ENCODE data around the gene DPP9. TPM values are rescaled to one million over a fixed set of nuclear protein-coding genes. Genes with fewer than 3 reads are reported as not detected.

The DPP9 gene
- total RNA-seq, 2 donors from 2014 or later: 36.2 to 50.4 TPM

GRCh38 chr19:4710281-4710600 lies 13.4 kb downstream of the DPP9 start:
- no peak for TF ChIP-seq CTCF (IDR thresholded peaks at IDR 0.05)
- DNase-seq (ENCODE audit: low spot score): no peak
- H3K27me3 ChIP-seq: no peaks in the 10 kb centered on the region
- peaks cover 0 to 57% of the 10 kb centered on the region in 2 donors for H3K4me1 ChIP-seq
- H3K9me3 ChIP-seq: no peaks in the 10 kb centered on the region
- peaks cover 32% of the 10 kb centered on the region for H3K36me3 ChIP-seq
- H3K4me3 ChIP-seq: no peak overlapping the region
- peak overlapping the region; percentile 55 to 57 for H3K27ac ChIP-seq

DNA sequence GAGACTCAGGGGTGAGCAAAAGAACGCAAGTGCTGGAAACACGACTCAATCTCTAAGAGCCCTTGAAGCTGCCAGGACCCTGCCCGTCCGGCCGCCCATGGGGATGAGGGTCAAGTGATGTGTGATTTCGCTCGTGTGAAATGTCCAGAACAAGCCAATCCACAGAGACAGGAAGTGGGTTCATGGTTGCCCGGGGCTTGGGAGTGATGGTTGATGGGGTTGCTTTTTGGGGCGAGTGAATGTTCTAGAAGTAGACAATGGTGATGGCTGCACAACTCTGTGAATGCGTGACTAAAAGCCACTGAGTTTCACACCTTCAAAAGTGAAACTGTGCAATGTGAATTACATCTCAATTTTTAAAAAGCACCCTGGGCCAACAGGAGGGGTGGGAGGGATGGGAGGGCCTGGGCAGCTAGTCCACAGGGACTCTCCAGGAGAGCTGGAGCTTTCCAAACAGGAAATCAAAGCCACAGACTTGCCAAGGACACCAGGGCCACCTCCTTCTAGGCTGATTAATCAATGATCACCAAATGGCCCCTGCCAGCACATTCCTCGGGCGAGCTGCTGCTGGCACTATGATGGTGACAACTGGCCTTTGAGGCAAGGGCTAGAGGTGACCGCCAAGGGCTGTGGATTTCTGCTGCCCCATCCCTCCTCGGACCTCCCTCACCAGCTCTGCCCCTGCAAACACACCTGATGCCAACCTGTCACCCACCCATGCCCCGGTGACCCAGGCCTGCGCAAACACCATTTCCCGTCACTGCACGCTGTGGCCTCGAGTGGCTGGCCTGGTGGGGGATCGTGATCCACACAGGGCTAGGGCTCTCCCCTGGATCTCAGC lies 14.0 kb downstream of the DPP9 start:
- peaks cover 0 to 56% of the 10 kb centered on the region in 2 donors for H3K4me1 ChIP-seq
- H3K9me3 ChIP-seq: no peaks in the 10 kb centered on the region
- peak overlapping the region; percentile 55 to 57 for H3K27ac ChIP-seq
- H3K4me3 ChIP-seq: no peak overlapping the region
- H3K27me3 ChIP-seq: no peaks in the 10 kb centered on the region
- no peak for TF ChIP-seq CTCF (IDR thresholded peaks at IDR 0.05)
- no peak for DNase-seq (ENCODE audit: low spot score)
- H3K36me3 ChIP-seq: peaks cover 36% of the 10 kb centered on the region

DNA sequence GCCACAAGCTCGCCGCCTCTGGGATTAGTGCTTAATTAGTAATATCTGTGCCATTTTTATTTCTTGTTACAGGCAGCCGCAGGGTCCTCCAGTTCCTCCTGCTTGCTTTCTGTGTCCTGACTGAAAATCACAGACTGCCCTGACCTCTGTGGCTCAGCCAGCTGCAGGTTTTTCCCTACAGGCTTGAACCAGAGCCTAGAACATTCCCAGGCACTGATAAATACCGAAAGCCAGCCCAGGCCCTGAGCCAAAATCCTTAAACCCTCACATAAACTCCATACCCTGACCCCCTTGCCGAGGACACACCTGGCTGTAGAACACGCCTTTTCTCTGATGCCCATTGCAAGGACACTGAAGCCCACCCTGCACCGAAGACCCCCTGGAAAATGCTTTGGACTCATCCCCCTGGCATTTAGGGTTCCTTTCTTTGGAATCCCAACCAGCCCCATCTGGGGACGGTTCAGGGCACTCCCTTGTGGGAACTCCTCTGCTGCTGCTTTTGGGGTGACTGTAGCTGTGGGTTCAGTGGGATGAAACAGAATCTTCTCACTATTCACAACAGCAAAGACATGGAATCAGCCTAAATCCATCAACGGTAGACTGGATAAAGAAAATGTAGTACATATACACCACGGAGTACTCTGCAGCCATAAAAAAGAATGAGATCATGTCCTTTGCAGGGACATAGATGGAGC lies 15.5 kb downstream of the DPP9 start:
- no peak for TF ChIP-seq CTCF (IDR thresholded peaks at IDR 0.05)
- peaks cover 0 to 43% of the 10 kb centered on the region in 2 donors for H3K4me1 ChIP-seq
- H3K36me3 ChIP-seq: peaks cover 42% of the 10 kb centered on the region

DNA sequence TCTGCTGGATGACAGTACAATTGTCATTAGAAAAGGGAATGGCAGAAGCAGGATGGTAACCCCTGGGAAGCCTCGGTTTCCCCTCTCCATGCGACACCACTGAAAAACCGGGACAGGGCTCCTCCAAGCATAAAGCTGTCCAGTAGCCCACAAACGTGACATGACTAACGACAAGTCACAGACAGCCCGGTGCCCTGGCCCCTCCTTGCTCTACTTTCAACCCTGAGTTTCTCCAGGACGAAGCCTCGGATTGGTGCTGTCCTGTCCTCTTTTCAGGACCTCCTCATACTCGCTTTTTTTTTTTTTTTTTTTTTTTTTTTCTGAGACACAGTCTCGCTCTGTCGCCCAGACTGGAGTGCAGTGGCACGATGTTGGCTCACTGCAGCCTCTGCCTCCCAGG lies 16.3 kb downstream of the DPP9 start:
- no peaks in the 10 kb centered on the region for H3K27me3 ChIP-seq
- no peak overlapping the region for H3K4me3 ChIP-seq
- TF ChIP-seq CTCF (IDR thresholded peaks at IDR 0.05): no peak
- no peak for DNase-seq (ENCODE audit: low spot score)
- H3K4me1 ChIP-seq: peaks cover 0 to 37% of the 10 kb centered on the region in 2 donors
- H3K27ac ChIP-seq: peak overlapping the region; percentile 47 to 60
- H3K9me3 ChIP-seq: no peaks in the 10 kb centered on the region
- peaks cover 41% of the 10 kb centered on the region for H3K36me3 ChIP-seq

More for the DNA sequence above, 15.5 kb downstream of the DPP9 start:
- no peak overlapping the region for H3K4me3 ChIP-seq
- DNase-seq (ENCODE audit: low spot score): no peak
- H3K27ac ChIP-seq: peak overlapping the region; percentile 47 to 60
- H3K9me3 ChIP-seq: no peaks in the 10 kb centered on the region
- no peaks in the 10 kb centered on the region for H3K27me3 ChIP-seq

- peaks cover 0 to 37% of the 10 kb centered on the region in 2 donors for H3K4me1 ChIP-seq
- H3K36me3 ChIP-seq: peaks cover 51% of the 10 kb centered on the region
- H3K27me3 ChIP-seq: no peaks in the 10 kb centered on the region
- TF ChIP-seq CTCF (IDR thresholded peaks at IDR 0.05): no peak
- no peak for DNase-seq (ENCODE audit: low spot score)
- H3K27ac ChIP-seq: peak overlapping the region in 1 of 2 donors; percentile 24
- no peak overlapping the region for H3K4me3 ChIP-seq
- H3K9me3 ChIP-seq: no peaks in the 10 kb centered on the region
Measured at GRCh38 chr19:4705413-4706131, 18.1 kb downstream of the DPP9 start.

Data from right atrium auricular region (tissue), 2 donors.